ENCODE measurements around the gene CFAP74.

The CFAP74 gene

DNA sequence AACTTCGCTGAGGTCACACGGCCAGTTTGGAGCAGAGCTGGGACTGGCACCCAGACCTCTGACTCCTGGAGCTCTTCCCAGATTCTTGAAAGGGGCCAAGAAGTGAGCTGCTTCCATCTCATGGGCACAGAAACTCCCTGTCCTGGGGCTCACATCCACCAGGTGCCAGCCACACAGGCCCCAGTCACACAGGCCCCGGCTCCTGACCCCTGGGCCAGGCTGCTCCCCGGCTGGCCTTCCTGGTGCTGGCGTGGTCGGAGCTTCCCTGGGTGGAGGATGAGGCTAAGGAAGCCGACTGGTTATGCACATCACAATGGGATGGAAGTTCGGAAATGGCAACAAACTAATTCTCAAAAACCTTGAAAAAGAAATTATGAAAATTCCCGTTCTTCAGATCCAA, 12.5 kb upstream of the CFAP74 start:
- DNase-seq, result no peak

DNA sequence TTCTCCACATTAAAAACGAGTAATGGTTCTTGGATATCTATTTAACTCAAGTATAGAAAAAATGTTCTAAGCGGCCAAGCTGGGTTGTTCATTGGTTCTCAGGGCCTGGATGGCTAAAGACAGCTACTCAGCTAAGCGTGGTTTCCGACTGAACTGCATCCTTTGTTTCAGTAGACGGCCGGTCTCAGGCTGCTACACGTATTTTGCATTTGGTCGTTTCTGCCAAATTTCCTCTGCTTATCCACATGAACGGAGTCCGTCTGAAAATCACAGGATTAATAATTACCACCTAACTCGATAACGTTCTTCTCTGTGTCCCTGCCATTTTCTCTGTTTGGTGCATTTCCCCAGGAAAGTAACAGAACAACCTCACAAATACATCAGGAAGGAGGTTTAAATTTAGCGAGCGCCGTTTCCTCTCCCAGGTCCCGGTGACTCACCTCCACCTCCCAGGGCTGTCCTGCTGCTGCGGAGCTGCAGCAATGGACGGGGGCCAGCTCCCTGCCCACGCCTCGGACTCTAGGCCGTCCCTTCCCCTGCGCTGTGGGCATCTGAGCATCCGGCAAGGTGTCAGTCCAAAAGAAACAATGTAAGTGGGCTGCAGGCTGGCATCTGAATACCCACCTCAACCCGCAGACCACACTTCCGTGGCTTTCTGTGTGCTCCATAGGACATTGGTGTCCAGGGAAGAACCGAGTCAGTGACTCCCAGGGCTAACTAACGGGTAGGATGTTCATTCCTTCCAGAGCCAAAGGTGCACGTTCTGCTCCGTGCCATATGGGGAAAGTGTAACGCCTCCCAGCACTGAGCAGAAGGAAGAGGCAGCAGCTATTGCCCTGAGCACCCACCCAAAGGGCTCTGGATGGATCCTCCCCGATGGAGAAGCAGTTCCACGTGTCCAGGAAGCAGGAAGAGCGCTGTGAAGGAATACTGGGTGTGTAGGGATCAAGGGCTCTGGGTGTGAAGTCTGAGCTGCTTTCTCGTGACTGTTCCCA, 11.5 kb upstream of the CFAP74 start:
- DNase-seq, result no peak

DNA sequence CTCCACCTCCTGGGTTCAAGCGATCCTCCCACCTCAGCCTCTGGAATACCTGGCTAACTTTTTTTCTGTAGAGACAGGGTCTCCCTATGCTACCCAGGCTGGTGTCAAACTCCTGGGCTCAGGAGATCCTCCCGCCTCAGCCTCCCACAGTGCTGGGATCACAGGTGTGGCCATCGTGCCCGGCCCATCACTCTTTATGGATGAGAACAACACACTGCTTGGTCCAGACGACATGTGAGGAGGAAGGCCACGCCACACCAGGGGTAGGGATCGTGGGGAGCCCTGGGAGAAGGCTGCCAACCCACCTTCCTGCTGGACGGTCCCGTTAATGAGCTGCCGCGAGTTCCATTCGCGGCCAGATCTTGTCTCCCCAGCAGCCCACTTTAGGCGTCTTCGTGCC, 10.6 kb upstream of the CFAP74 start:
- no peak for DNase-seq

DNA sequence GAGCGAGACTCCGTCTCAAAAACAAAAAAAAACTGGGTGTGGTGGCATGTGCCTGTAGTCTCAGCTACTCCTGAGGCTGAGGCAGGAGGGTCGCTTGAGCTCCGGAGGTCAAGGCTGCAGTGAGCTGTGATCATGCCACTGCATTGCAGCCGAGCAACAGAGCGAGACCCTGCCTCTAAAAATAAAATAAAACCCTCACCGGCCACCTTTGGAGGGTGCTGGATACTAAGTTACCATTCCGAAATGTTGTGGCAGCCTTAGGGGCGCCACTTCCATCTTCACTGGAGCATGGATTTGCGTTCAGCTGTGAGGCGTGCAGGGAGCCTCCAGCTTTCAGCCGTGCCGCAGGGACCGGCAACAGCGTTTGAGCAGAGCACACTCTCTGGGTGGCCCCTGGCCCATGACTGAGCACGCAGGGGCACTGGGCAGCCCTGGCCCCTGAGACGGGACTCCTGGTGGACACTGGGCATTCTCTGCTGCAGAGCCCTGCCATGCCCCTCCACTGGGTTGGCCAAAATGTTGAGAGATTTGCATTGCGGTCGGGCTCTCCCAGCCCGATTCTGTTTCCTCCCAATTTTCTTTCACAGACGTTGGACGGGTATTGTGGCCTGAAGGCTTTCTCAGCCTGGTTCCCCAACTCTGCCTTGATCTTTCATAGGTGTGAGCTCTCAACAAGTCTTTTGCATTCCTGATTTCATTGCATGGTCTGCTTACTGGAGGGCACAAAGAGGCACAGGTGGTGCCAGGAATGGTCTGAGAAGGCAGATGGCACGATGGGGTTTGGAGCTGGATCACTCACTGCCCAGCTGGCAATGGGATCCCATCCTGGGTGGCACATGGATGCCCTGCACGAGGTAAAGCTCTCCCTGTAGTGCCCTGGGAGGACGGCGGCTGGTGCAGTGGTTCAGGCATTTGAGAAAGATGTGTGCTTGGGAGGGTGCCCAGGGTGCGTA, 5.8 kb upstream of the CFAP74 start:
- DNase-seq, result no peak

DNA sequence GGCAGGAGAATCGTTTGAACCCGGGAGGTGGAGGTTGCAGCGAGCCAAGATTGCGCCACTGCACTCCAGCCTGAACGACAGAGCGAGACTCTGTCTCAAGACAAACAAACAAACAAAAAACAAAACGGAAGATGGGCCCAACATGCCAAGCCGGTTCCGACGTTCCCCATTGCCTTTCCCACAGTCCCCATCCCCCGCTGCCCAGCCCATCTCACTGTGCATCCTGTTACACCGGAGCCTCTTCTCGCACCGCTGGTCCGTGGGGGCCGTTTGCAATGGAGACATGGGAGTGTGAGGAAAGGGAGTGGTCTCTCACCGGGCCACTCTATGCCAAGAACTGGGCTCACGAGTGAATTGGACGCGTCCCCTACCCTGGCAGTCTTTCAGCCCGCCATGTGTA, 1.3 kb upstream of the CFAP74 start:
- no peak for DNase-seq

DNA sequence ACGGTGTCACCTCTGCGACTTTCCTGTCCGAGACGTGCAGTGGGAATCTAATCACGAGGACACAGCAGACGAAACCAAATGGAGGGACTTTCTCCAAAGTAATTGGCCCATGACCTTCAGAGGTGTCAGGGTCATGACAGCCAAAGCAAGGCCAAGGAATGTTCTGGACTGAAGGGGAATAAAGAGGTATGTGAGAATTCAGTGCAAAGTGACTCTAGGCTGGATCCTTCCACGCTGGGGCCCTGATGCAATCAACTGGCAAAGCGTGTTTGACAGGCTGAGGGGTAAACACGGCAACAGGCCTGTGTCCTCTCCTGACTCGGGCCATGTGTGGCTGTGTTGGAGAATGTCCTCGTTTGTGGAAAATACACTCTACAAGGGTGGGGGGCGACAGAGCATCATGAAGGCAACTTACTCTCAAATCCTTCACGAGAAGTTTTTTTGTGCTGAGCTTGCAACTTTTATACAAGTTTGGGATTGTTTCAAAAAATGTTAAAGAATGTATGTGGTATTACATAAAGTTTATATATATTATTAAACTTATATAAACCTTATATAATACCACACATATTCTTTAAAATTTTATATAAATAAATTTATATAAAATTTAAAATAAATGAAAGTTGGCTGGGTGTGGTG, 1.7 kb downstream of the CFAP74 start:
- DNase-seq, result no peak

DNA sequence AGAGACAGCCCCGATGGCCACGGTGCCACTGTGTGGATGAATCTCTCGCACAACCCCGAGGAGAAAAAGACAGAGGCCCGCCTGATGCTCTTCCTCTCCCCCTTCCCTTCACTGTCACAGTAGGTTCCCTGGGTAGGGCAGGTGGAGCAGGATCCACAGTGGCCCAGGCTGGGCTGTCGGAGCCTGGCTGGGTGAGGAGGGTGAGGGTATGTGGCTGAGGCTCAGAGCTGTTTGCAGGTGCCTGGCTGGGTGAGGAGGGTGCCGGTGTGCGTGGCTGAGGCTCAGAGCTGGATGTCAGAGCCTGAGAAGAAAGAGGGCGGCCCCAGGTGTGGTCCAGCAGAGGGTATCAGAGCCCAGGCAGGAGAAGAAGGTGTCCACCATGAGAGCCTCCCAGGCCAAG, 2.7 kb downstream of the CFAP74 start:
- DNase-seq, result no peak

DNA sequence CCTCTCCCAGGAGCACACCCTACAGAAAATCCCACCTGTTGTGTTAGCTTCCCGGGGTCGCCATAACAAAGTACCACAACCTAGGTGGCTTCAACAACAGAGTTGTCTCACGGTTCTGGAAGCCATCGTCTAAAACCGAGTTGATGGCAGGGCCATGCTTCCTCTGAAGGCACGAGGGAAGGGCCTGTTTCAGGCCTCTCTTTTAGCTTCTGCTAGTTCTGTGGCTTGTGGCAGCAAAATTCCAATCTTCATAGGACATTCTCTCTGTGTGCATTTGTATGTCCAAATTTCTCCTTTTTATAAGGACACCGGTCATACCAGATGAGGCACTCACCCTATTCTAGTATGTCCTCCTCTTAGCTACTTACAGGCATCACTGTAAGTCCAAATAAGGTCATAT, 3.2 kb downstream of the CFAP74 start:
- DNase-seq, result no peak

DNA sequence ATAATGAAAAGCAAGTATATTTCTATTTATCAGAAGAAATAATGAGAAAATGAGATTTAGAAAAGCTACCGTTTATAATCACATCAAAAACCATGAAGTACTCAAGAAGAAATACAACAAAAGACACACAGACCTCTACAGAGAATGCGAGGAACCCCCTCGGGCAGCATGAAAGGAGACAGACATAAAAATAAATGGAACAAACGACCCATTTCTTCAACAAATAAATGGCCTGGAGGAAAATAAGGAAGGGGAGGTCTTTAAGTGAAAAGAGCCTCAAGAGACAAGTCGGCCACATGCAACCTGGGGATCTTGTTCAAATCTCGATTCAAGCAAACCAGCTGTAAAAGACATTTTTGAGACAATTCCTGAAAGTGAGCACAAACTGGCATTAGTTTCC, 6.0 kb downstream of the CFAP74 start:
- DNase-seq, result no peak

DNA sequence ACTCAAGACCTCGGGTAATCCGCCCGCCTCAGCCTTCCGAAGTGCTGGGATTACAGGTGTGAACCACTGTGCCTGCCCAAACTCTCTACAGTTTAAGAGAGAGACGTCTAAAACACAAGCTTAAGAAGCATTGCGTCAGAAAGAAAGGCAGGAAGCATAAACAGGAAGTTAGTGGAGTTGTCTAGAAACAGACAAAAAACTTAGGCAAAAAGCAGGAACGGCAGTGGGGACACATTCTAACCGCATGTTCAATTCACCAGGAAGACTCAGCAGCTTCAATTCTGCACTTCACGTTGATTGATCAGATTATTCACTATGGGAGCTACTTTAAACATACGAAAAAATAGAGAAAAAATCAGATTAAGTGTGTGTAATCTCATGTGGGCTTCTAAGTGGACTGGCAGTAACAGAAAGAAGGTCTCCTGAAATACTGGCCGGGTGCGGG, 7.4 kb downstream of the CFAP74 start:
- no peak for DNase-seq

DNA sequence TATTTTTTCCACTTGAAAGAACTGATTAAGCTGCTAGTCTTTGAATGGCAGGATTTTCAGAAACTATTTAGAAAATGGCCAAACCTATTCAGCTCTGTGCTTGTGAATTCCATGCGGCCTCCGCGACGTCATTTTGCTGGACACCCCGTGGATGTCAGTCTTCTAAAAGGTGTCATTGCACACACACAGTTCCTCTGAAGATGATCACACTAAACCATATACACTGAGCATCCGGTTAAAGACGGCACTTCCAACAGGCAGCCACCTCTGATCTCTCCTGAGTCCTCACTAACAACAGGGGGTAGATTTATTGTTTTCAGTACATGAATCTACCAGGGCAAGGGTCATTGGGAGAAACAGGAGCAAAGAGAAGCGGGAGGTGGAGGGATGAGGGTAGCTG, 9.1 kb downstream of the CFAP74 start:
- DNase-seq, result no peak

DNA sequence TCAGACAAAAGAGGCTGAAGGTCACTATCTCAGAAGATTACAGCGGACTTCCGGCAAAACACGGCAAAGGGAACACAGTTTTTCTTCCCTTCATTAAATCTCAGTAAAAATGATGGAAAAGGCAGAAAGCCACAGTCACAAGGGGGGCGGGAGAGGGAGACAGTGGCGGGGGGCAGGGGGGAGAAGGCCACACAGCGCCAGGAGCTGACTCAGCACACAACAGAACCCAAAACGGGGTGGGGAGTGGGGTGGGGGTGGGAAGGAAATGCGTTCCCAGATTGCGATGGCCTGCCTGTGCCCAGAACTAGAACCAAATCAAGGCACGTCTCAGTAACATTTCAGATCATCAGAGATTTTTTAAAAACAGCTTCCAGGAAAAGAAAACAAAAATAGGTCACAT, 13.4 kb downstream of the CFAP74 start:
- no peak for DNase-seq

DNA sequence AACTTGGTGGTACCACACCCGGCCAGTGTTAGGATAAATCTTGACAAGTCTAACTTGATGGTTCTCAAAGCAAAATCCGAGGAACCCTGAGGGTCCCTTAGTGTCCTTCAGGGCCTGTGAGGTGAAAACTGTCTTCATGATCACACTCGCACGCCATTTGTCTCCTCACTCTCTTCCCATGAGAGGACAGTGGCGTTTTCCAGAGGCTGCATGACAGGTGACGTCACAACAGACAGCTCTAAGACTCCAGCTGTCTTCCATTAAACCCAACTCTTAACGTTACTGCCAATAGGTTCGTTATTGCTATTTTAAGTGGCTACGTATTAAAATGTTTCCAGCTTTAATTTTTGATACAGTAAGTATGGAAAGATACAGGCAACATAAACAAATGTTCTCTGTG, 13.8 kb downstream of the CFAP74 start:
- DNase-seq, result no peak

DNA sequence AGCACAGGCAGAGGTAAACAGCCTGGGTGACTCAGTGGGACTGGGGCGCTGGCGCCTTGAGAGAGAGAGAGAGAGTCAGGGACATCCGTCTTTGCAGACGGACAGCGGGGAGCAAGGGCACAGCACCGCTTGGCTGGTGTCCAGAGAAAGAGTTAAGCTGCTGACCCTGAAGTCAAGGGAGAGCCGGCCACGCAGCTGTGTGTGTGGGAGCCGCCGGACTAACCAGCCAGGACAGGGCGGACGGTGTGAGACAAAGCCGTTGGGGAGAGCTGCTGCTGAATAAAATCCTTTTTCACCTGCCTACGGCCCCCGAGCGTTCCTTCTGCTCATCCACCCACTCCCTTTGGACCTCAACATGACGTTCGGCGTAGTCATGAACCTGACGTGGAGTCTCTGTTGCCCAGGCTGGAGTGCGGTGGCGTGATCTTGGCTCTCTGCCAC, 14.5 kb downstream of the CFAP74 start:
- DNase-seq, result no peak

DNA sequence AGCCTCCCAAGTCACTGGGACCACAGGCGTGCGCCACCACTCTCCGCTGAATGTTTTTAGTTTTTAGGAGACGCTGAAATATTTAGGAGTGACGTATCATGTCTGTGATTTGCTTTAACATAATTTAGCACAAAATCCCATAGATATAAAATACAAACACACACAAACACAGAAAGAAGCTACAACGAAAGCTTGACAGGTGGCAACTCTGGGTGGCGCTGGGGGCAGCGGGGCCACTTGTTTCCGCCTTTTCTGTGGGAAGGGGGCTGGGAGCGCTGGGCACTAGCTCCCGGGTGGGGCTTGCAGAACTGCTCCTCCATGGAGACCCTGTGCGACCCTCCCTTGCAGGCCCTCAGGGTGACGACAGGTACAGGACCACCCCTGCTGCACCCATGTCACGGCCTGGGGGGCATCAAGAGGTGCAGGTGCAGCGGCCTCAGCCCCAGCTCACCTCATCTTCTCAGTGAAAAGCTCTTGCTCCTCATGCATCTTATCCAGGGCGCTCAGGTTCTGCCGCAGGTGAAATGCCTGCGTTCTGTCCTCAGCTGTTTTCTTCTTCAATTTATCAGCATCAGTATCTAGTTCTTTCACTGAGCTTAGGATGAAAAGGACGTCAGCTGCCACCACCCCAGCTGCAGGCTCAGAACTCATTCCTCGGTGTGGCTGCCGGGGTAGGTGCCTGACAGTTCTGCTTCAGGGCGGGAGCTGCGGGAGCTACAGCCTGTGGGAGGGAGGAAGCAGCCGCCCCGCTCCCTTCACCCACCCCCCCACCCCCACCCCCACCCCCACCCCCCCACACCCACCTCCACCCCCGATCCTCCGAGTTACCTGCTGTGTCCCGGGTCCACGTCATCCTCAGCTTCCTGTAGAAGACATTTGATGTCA, 15.3 kb downstream of the CFAP74 start:
- no peak for DNase-seq

DNA sequence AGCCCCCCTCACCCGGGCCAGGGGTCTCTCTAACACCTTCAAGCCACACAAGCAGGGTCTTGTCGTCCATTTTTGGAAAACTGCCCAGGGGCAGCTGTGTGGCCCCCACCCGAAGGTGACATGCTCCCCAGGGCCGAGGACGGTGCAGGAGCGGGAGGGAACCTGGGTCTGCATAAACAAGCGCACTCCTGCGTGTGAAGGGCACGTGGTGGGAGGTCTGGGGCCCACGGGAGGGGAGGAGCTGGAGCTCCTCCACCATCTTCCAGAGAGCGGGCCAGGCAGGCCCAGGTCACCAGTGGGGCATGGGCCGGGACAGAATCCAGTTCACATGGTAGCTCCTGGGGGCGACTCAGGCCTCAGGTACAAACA, 16.5 kb downstream of the CFAP74 start:
- no peak for DNase-seq

DNA sequence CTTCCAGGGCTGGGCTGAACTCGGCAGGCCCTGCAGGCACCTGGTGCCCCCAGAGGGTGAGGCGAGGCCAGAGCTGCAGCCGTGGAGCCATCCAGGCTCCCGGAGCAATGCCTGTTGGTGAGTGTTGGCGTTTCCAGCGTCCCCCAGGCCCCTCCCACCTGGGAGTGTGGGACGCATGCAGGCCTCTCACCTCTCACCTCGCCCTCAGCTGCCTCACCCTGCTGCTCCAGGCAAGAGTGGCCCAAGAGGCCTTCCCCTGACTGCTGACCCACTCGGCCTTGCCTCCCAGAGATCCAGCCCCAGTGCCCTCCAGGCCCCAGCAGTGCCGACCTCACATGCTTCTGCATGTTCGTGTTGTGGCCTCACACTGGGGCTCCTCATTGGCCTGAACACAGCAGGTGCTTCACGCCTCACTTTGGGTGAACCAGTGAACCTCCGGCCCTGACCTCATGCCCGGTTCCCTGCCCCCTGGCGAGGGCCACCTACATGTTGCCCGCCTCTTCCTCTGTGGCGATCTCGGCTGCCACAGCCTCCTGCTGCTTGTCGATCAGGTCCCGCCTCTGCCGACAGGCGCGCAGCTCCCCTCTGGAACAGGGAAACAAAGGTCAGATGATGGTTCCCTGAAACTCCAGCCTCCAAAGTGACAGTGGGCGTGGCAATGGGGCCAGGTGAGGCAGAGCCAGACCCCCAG, 17.0 kb downstream of the CFAP74 start:
- no peak for DNase-seq

DNA sequence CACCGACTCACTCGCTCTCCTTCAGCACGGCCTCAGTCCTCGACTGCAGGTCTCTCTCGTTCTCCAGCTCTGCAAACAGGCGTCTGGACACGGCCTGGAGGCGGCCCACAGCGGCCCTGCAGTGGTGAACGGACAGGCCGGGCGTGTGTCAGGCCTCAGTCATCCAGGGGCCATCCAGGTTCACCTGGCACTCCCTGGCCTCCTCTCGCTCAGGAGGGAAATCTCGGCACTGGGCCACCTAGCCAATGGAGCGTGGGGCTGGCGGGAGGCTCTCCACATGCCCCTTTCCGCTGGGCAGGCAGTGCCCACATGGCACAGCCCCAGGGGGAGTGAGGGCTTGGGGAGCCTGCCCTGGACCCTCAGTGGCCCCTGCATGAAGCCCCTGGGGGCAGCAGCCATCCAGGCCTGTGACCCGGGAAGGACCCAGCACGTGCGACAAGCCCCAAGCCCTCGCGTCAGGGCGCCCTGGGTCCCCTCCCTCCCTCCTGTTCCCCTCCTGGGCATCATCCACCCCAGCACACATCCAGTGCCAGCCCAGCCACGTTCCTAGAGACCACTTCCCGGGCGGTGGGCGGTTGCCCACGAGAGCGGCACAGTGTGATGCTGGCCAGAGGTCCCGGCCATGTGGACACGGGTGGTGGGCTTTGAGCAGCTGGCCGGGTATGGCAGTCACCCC, 18.1 kb downstream of the CFAP74 start:
- DNase-seq, result no peak

DNA sequence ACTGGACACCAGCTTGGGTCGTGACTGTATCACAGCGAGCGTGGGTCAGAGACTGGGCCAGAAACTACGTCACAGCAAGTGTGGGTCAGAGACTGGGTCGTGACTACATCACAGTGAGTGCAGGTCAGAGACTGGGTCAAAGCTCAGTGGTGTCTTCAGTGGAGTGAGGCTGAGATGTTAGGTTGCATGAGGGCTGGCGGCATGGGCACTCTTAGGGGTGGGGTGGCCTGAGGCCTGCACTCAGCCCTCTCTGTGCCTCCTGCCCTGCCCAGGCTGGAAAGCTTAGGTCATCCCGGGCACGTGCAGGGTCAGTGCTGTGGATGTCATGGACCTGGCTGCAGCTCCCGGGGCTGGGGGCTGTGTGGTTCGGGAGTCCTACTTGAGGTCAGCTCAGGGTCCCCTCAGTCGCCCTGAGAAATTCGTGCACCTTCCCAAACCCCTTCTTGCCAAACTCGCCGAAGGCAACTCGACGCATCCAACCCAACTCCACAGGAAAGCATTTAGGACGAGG, 19.0 kb downstream of the CFAP74 start:
- no peak for DNase-seq

DNA sequence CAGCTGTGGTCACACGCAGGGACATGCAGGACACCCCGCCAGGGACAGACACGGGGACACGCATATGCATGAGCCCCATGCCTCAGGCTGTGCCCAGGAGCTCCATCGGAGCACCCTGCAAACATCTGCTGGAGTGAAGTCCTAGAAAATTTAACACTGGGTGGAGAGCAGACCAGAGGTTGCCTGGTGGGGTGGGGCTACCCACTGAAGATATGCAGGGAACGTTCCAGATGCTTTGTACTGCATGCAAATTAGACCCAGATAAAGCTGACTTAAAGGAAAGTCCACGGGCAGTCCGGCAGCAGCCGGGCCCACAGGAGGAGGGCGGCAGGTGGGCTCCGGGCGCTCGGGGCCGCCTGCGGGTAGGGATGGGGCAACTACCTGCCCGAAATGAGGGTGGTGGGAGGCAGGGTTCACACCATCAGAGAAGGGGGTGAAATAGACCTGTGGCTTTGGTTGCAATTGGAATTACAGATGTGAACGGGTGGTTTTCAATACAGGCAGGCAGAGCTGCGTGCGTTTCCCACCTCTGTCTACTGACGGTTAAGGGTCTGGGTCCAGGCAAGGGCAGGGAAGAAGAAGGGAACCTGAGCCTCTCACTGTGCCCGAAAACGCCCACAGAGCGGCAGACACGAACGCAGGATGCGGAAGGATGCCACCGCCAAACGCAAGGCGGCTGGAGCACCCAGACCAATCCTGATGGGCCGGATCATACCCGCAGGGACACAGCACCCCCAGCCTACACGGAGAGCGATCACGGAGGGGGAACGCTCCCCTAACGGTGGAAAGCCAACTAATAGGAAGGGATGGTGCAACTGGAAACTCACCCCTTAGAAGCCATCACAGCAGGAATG, 21.0 kb downstream of the CFAP74 start:
- DNase-seq, result no peak
